Stomach (tissue), 4 donors: ENCODE measurements around the gene TRPM3.

Experiments used
- CTCF ChIP-seq, 7 experiments: fragments of 450-650 bp in 4 of 7; fragments of 200-600 bp in 3 of 7; sonication (generic) in 3 of 7; IDR thresholded peaks; one replicate each; pipeline ENCODE4 v1.5.1; 2016 to 2019; ENCODE audit warnings: antibody characterized with exemption in 7 of 7, control low read depth in 2 of 7, mild to moderate bottlenecking in 1 of 7
- EP300 ChIP-seq: sonication (generic); formaldehyde crosslinking; IDR thresholded peaks from one replicate; pipeline ENCODE4 v1.6.1; 2017; ENCODE audit warnings: antibody characterized with exemption
- POLR2A ChIP-seq, 4 donors: fragments of 450-650 bp; IDR thresholded peaks; one replicate each; pipeline ENCODE4 v1.6.1; 2016; ENCODE audit warnings: antibody characterized with exemption in 4 of 4, control low read depth in 2 of 4, mild to moderate bottlenecking in 1 of 4, moderate library complexity in 1 of 4
- POLR2AphosphoS5 ChIP-seq, 3 donors: sonication (generic); formaldehyde crosslinking; IDR thresholded peaks; one replicate each; pipeline ENCODE4 v1.6.1; 2016; ENCODE audit warnings: antibody characterized with exemption in 3 of 3

- TF ChIP-seq CTCF (IDR thresholded peaks at IDR 0.05) (no peak), POLR2A (IDR thresholded peaks at IDR 0.05) (no peak), POLR2AphosphoS5 (IDR thresholded peaks at IDR 0.05) (no peak), EP300 (no peak)
Measured at GRCh38 chr9:70893580-70894122, 227.8 kb downstream of the TRPM3 start.
